Measurements from ENCODE around the gene SPANXA1. TPM values are rescaled to one million over a fixed set of nuclear protein-coding genes. Genes with fewer than 3 reads are reported as not detected.

The SPANXA1 gene, protein sequence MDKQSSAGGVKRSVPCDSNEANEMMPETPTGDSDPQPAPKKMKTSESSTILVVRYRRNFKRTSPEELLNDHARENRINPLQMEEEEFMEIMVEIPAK
- not detected in 2 replicates for total RNA-seq

DNA sequence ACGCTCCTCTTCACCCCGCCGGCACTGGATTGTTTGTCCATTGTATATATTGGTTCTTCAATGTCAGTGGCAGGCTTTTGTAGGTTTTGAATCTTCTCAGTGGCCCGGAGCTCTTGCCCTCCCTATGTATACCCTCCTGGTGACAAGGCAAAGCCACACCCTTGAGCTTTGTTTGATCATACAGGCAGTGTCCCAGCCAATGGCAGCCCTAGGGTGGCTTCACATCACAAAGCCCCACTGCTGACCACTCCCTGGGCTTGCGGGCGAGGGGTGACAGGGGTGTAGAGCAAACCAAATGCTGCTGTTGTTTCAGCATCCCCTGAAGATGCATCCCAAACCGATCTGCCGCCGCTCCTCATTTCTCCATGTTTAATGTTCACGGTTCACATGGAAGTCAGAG is at the start of gene SPANXA1:
TSS of gene SPANXA1 (minus strand) at position 101 of the 400 bp plus-strand sequence. CDS start at position 41, 60 bp downstream.

DNA sequence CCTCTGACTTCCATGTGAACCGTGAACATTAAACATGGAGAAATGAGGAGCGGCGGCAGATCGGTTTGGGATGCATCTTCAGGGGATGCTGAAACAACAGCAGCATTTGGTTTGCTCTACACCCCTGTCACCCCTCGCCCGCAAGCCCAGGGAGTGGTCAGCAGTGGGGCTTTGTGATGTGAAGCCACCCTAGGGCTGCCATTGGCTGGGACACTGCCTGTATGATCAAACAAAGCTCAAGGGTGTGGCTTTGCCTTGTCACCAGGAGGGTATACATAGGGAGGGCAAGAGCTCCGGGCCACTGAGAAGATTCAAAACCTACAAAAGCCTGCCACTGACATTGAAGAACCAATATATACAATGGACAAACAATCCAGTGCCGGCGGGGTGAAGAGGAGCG is 4.9 kb upstream of the SPANXA1 start, which contains the start of gene SPANXA2:
TSS of gene SPANXA2 (plus strand) at position 301 of the 400 bp plus-strand sequence. CDS start at position 361, 60 bp downstream.

Other genes with a start within 250 kb of the SPANXA1 start
- gene SPANXA2, start 5.0 kb upstream of the SPANXA1 start, total RNA-seq = not detected in 2 replicates
- not detected in 2 replicates for gene SPANXD, start 114.0 kb upstream of the SPANXA1 start, total RNA-seq

Measured in pericardium fibroblast (primary cell).